ENCODE data around the gene CNOT1. TPM values are rescaled to one million over a fixed set of nuclear protein-coding genes. Genes with fewer than 3 reads are reported as not detected.

Gene CNOT1
- polyA plus RNA-seq, 1 experiment = 133 TPM

- POLR2A ChIA-PET = no interaction called here
- Histone ChIP-seq H3K4me3 (ENCODE audit: low read depth, low read length) (no peak overlapping the region), H3K36me3 (ENCODE audit: control insufficient read depth, insufficient read depth, low read length) (no peaks in the 10 kb centered on the region), H3K27me3 (ENCODE audit: control insufficient read depth, insufficient read depth, low read length) (peaks cover 6% of the 10 kb centered on the region; the same call in 1 of the 2 replicates)
- TF ChIP-seq, protein P1, sequence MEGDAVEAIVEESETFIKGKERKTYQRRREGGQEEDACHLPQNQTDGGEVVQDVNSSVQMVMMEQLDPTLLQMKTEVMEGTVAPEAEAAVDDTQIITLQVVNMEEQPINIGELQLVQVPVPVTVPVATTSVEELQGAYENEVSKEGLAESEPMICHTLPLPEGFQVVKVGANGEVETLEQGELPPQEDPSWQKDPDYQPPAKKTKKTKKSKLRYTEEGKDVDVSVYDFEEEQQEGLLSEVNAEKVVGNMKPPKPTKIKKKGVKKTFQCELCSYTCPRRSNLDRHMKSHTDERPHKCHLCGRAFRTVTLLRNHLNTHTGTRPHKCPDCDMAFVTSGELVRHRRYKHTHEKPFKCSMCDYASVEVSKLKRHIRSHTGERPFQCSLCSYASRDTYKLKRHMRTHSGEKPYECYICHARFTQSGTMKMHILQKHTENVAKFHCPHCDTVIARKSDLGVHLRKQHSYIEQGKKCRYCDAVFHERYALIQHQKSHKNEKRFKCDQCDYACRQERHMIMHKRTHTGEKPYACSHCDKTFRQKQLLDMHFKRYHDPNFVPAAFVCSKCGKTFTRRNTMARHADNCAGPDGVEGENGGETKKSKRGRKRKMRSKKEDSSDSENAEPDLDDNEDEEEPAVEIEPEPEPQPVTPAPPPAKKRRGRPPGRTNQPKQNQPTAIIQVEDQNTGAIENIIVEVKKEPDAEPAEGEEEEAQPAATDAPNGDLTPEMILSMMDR (IDR thresholded peaks at IDR 0.05; ENCODE audit: insufficient read depth, low read depth, low read length) = no peak
- CTCF ChIA-PET = interaction anchor here (9.7 kb wide), 1 partner anchor 153 kb away, joined by 190 read pairs; no protein-coding TSS in a partner anchor
- no peak for DNase-seq (ENCODE audit: low read depth)
Measured at GRCh38 chr16:58490065-58490464, 139.6 kb downstream of the CNOT1 start.

GRCh38 chr16:58488531-58488930 lies 141.1 kb downstream of the CNOT1 start:
- Histone ChIP-seq H3K4me3 (ENCODE audit: low read depth, low read length) (no peak overlapping the region), H3K27me3 (ENCODE audit: control insufficient read depth, insufficient read depth, low read length) (peaks cover 4% of the 10 kb centered on the region; the same call in 1 of the 2 replicates), H3K36me3 (ENCODE audit: control insufficient read depth, insufficient read depth, low read length) (no peaks in the 10 kb centered on the region)
- TF ChIP-seq, protein P1 (IDR thresholded peaks at IDR 0.05; ENCODE audit: insufficient read depth, low read depth, low read length) = no peak
- POLR2A ChIA-PET = no interaction called here
- CTCF ChIA-PET = interaction anchor here (0.6 to 9.7 kb wide), 19 partner anchors 7 to 456 kb away, joined by 3 to 190 read pairs (median 4); partner anchors contain the start of gene NDRG4
- DNase-seq (ENCODE audit: low read depth) = no peak

DNA sequence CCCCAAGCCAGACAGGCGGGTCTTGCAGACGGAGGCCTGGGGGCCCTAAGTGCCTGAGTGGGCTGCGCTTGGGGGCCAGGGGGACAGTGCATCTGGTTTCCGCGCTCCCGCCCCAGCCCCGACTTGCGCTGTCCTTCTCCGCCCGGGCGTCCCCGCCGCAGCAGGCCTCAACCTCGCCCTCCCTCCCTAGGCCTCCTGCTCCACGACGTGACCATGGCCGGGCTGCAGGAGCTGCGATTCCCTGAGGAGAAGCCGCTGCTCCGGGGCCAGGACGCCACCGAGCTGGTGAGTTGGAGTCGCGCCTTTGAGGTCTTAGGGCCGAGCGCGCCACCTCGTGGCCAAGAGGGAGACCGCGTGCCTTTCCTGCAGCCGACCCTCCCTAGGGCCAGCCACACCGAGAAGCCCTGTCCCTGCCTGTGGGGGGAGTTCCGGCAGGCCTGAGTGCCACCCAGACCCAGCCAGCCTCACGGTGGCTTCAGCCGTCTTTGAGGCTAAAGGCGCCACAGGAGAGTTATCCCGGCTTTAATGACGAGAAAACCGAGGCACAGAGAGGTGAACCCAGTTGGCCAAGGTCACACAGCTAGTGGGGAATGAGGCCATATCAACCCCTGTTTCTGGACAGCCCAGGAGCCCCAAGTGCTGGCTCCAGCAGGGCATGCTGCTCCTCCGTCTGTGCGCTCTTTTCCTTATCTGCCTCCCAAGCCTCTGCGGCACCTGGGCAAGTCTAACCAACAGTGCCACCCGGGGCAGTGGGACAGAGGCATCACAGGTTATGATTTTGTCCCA lies 141.9 kb downstream of the CNOT1 start:
- POLR2A ChIA-PET = no interaction called here
- H3K36me3 ChIP-seq (ENCODE audit: control insufficient read depth, insufficient read depth, low read length) = no peaks in the 10 kb centered on the region
- DNase-seq (ENCODE audit: low read depth) = no peak
- CTCF ChIA-PET = interaction anchor here (0.6 to 9.7 kb wide), 35 partner anchors 8 to 590 kb away, joined by 3 to 190 read pairs (median 3); partner anchors contain the start of genes GINS3 and NDRG4
- peaks cover 2% of the 10 kb centered on the region; the same call in 1 of the 2 replicates for H3K27me3 ChIP-seq (ENCODE audit: control insufficient read depth, insufficient read depth, low read length)
- no peak overlapping the region for H3K4me3 ChIP-seq (ENCODE audit: low read depth, low read length)
- TF ChIP-seq, protein P1 (IDR thresholded peaks at IDR 0.05; ENCODE audit: insufficient read depth, low read depth, low read length) = peak; percentile 97

- Histone ChIP-seq H3K27me3 (ENCODE audit: control insufficient read depth, insufficient read depth, low read length) (peaks cover 2% of the 10 kb centered on the region; the same call in 1 of the 2 replicates), H3K36me3 (ENCODE audit: control insufficient read depth, insufficient read depth, low read length) (no peaks in the 10 kb centered on the region), H3K4me3 (ENCODE audit: low read depth, low read length) (no peak overlapping the region)
- CTCF ChIA-PET = interaction anchor here (2.1 to 9.7 kb wide), 2 partner anchors 10 to 148 kb away, joined by 11 to 190 read pairs; no protein-coding TSS in a partner anchor
- TF ChIP-seq, protein P1 (IDR thresholded peaks at IDR 0.05; ENCODE audit: insufficient read depth, low read depth, low read length) = no peak
- DNase-seq (ENCODE audit: low read depth) = no peak
- POLR2A ChIA-PET = interaction anchor here (0.6 kb wide), 1 partner anchor 22 kb away, joined by 8 read pairs; no protein-coding TSS in a partner anchor
Measured at GRCh38 chr16:58485184-58485887, 144.3 kb downstream of the CNOT1 start.

- TF ChIP-seq, protein P1 (IDR thresholded peaks at IDR 0.05; ENCODE audit: insufficient read depth, low read depth, low read length) = no peak
- Histone ChIP-seq H3K36me3 (ENCODE audit: control insufficient read depth, insufficient read depth, low read length) (no peaks in the 10 kb centered on the region), H3K27me3 (ENCODE audit: control insufficient read depth, insufficient read depth, low read length) (no peaks in the 10 kb centered on the region; the same call in 1 of the 2 replicates), H3K4me3 (ENCODE audit: low read depth, low read length) (no peak overlapping the region)
- POLR2A ChIA-PET = no interaction called here
- CTCF ChIA-PET = no interaction called here
- DNase-seq (ENCODE audit: low read depth) = no peak
Measured at GRCh38 chr16:58481931-58482330, 147.7 kb downstream of the CNOT1 start.
